Adipose tissue (tissue), 3 donors: ENCODE measurements around the gene CENPS. TPM values are rescaled to one million over a fixed set of nuclear protein-coding genes. Genes with fewer than 3 reads are reported as not detected.

Source experiments
- H3K27ac ChIP-seq: one replicate; pipeline ENCODE4 v1.5.1; 2013; ENCODE audit warnings: low read depth, low read length
- WGBS, 3 donors: extraction: QIAGEN DNeasy Blood & Tissue Kit; methylation state at CpG; one replicate each; pipeline ENCODE4 v1.1.7; 2013; 5-methylcytosine and 5-hydroxymethylcytosine counted together
- polyA plus RNA-seq, 3 donors: library from polyadenylated mRNA; stranded (reverse); fragments of 200-250 nt; gene quantifications; one replicate each; pipeline ENCODE4 v1.2.3, GENCODE V29; 2013
- donor health status: healthy with polysubstance abuse.
- donor health status: Bipolar disorder and iron deficiency.
- donor health status: healthy.

CENPS gene
- 10 to 100 TPM in 1 of 3 donors, 1 to 10 TPM in 2; 7.6 to 14.1 (median 9.7) TPM for polyA plus RNA-seq

- H3K27ac ChIP-seq, result no peak within 1 kb of the TSS
- WGBS, 3 donors, result 0% methylated on average over 64 to 95 of the region's 95 CpGs
Observed at GRCh38 chr1:10430216-10431069, at the start of gene CENPS. TSS of gene CENPS (plus strand) at chr1:10430433. CDS start at chr1:10430518, 85 bp downstream.

GRCh38 chr1:10380594-10381275 is 49.5 kb upstream of the CENPS start:
- 55 to 62% (median 61%) methylated on average over 5 of the region's 5 CpGs for WGBS, 3 donors
- H3K27ac ChIP-seq, result no peak overlapping the region

- 81 to 97% (median 86%) methylated on average over 4 of the region's 4 CpGs for WGBS, 3 donors
- no peak overlapping the region for H3K27ac ChIP-seq
Observed at GRCh38 chr1:10383630-10384029, 46.6 kb upstream of the CENPS start.

- 90 to 95% (median 92%) methylated on average over 8 of the region's 8 CpGs for WGBS, 3 donors
- no peak overlapping the region for H3K27ac ChIP-seq
Observed at GRCh38 chr1:10384219-10384618, 46.0 kb upstream of the CENPS start.

GRCh38 chr1:10386761-10387676 is 43.2 kb upstream of the CENPS start:
- no peak overlapping the region for H3K27ac ChIP-seq
- 79 to 82% (median 79%) methylated on average over 11 to 12 of the region's 12 CpGs for WGBS, 3 donors

- 22 to 32% (median 27%) methylated on average over 3 of the region's 3 CpGs for WGBS, 3 donors
- no peak overlapping the region for H3K27ac ChIP-seq
Observed at GRCh38 chr1:10387677-10388386, 42.4 kb upstream of the CENPS start.

- no peak overlapping the region for H3K27ac ChIP-seq
- 32 to 69% (median 35%) methylated on average over 3 of the region's 3 CpGs for WGBS, 3 donors
Observed at GRCh38 chr1:10388387-10388715, 41.9 kb upstream of the CENPS start.

- peak overlapping the region; percentile 11 for H3K27ac ChIP-seq
- WGBS, 3 donors, result 79 to 81% (median 80%) methylated on average over 6 of the region's 6 CpGs
Observed at GRCh38 chr1:10389271-10389973, 40.8 kb upstream of the CENPS start.

- 86 to 88% (median 88%) methylated on average over 3 of the region's 3 CpGs for WGBS, 3 donors
- no peak overlapping the region for H3K27ac ChIP-seq
Observed at GRCh38 chr1:10396870-10397269, 33.4 kb upstream of the CENPS start.

- WGBS, 3 donors, result 1% methylated on average over 34 of the region's 34 CpGs
- H3K27ac ChIP-seq, result no peak overlapping the region
Observed at GRCh38 chr1:10398278-10398733, 31.9 kb upstream of the CENPS start.

- WGBS, 3 donors, result 1% methylated on average over 76 of the region's 76 CpGs
- H3K27ac ChIP-seq, result peak within 1 kb of the TSS; percentile 71
Observed at GRCh38 chr1:10398734-10399443, 31.3 kb upstream of the CENPS start, which contains the start of gene PGD. TSS of gene PGD (plus strand) at chr1:10399064. CDS start at chr1:10399118, 54 bp downstream.

GRCh38 chr1:10399444-10399941 is 30.7 kb upstream of the CENPS start:
- WGBS, 3 donors, result 0 to 1% (median 1%) methylated on average over 42 of the region's 42 CpGs
- H3K27ac ChIP-seq, result peak overlapping the region; percentile 71

GRCh38 chr1:10400013-10400412 is 30.2 kb upstream of the CENPS start:
- WGBS, 3 donors, result 43 to 48% (median 44%) methylated on average over 8 of the region's 8 CpGs
- peak overlapping the region; percentile 55 for H3K27ac ChIP-seq

GRCh38 chr1:10401281-10401680 is 29.0 kb upstream of the CENPS start:
- 37 to 83% (median 52%) methylated on average over 1 of the region's 1 CpG for whole genome bisulfite sequencing, 3 donors
- peak overlapping the region; percentile 58 for H3K27ac ChIP-seq

GRCh38 chr1:10402729-10403274 is 27.4 kb upstream of the CENPS start:
- WGBS, 3 donors, result 93 to 99% (median 96%) methylated on average over 9 of the region's 9 CpGs
- no peak overlapping the region for H3K27ac ChIP-seq

- H3K27ac ChIP-seq, result no peak overlapping the region
- WGBS, 3 donors, result 89 to 97% (median 97%) methylated on average over 2 of the region's 2 CpGs
Observed at GRCh38 chr1:10407201-10407600, 23.0 kb upstream of the CENPS start.
